GM10266 (cell line): ENCODE results near the gene PPCDC.
"Not testable (repeated sequence)": the region's sequence is repeated elsewhere in the genome, so short reads cannot be mapped to it uniquely, and the experiment has no call there.

ENCODE experiments used
- DNase-seq: peaks from one replicate; pipeline ENCODE4 v3.0.0; 2012; ENCODE audit errors: extremely low spot score
- CTCF ChIP-seq: IDR thresholded peaks from 2 replicates; pipeline ENCODE4 v1.5.1; 2012; ENCODE audit warnings: mild to moderate bottlenecking, low read depth; ENCODE audit not compliant: control insufficient read depth, insufficient read depth; ENCODE audit errors: missing control alignments

PPCDC gene

GRCh38 chr15:75091814-75092213 lies 68.4 kb downstream of the PPCDC start:
- no peak for DNase-seq
- no peak for TF ChIP-seq CTCF

- DNase-seq = not testable (repeated sequence)
Observed at GRCh38 chr15:75094961-75095478, 71.6 kb downstream of the PPCDC start.

GRCh38 chr15:75095594-75095993 lies 72.2 kb downstream of the PPCDC start:
- no peak for TF ChIP-seq CTCF
- DNase-seq = no peak

- DNase-seq = no peak
- no peak for TF ChIP-seq CTCF
Observed at GRCh38 chr15:75097939-75098338, 74.5 kb downstream of the PPCDC start.

- TF ChIP-seq CTCF = no peak
- DNase-seq = no peak
Observed at GRCh38 chr15:75098404-75098803, 75.0 kb downstream of the PPCDC start.
